K562 (cell line): ENCODE data around the gene VPS16. TPM values are rescaled to one million over a fixed set of nuclear protein-coding genes. Genes with fewer than 3 reads are reported as not detected.

Experiments used
- BRD4 ChIP-seq: fragments of 200-600 bp; sonication (generic); IDR thresholded peaks from 2 replicates; pipeline ENCODE4 v1.6.1; 2017; ENCODE audit warnings: inconsistent platforms
- CBX2 ChIP-seq: fragments of 200-600 bp; sonication (generic); IDR thresholded peaks from one replicate; pipeline ENCODE4 v1.6.1; 2012; ENCODE audit warnings: mild to moderate bottlenecking, low read length, inconsistent platforms; ENCODE audit not compliant: insufficient read depth, poor library complexity, severe bottlenecking
- GABPB1 ChIP-seq: sonication (generic); formaldehyde crosslinking; IDR thresholded peaks from 2 replicates; pipeline ENCODE4 v1.8.0; 2022; ENCODE audit warnings: mild to moderate bottlenecking, missing genetic modification reagents
- ILF3 ChIP-seq: fragments of 450-650 bp; IDR thresholded peaks from 2 replicates; pipeline ENCODE4 v1.6.1; 2018; ENCODE audit warnings: antibody characterized with exemption, mild to moderate bottlenecking, moderate library complexity, borderline replicate concordance
- IRF1 ChIP-seq: sonication (generic); formaldehyde crosslinking; IDR thresholded peaks from 2 replicates; pipeline ENCODE4 v1.8.0; 2022; ENCODE audit warnings: missing genetic modification reagents, mild to moderate bottlenecking, borderline replicate concordance
- PHTF2 ChIP-seq: fragments of 250-450 bp; sonication (Bioruptor Pico); IDR thresholded peaks from 2 replicates; pipeline ENCODE4 v1.5.0; 2021; ENCODE audit warnings: mild to moderate bottlenecking
- RAD21 ChIP-seq, 2 experiments: fragments of 250-450 bp in 1 of 2; fragments of 450-650 bp in 1 of 2; sonication (Bioruptor Pico) in 1 of 2; formaldehyde crosslinking in 1 of 2; IDR thresholded peaks in 1 of 2; conservative IDR thresholded peaks in 1 of 2; 2 replicates each; pipeline versions ENCODE4 v1.4.0 to v1.8.0; 2020 to 2022; ENCODE audit warnings: mild to moderate bottlenecking in 2 of 2, moderate library complexity in 1 of 2
- REST ChIP-seq, 2 experiments: fragments of 450-650 bp; formaldehyde crosslinking in 1 of 2; IDR thresholded peaks; 2 replicates each; pipeline versions ENCODE4 v1.4.0 to v1.6.1; 2014 to 2020; ENCODE audit warnings: mild to moderate bottlenecking in 2 of 2, borderline replicate concordance in 1 of 2, low read depth in 1 of 2
- SIN3B ChIP-seq: fragments of 450-650 bp; IDR thresholded peaks from 2 replicates; pipeline ENCODE4 v1.6.1; 2017; ENCODE audit warnings: low read depth, mild to moderate bottlenecking, moderate library complexity
- SMARCA4 ChIP-seq: fragments of 450-650 bp; IDR thresholded peaks from 2 replicates; pipeline ENCODE4 v1.6.1; 2016
- SNRNP70 ChIP-seq: fragments of 200-400 bp; formaldehyde crosslinking; optimal IDR thresholded peaks from 2 replicates; pipeline ENCODE3; 2017; ENCODE audit warnings: low read depth, low read length
- TEAD4 ChIP-seq, 2 experiments: sonication (generic) in 1 of 2; formaldehyde crosslinking in 1 of 2; IDR thresholded peaks; 2 replicates each; pipeline versions ENCODE4 v1.6.1 to v1.8.0; 2012 to 2022; ENCODE audit warnings: borderline replicate concordance in 1 of 2, inconsistent platforms in 1 of 2, low read length in 1 of 2, mild to moderate bottlenecking in 1 of 2, missing genetic modification reagents in 1 of 2
- TGIF2 ChIP-seq: sonication (generic); formaldehyde crosslinking; IDR thresholded peaks from 2 replicates; pipeline ENCODE4 v1.8.1; 2022; ENCODE audit warnings: mild to moderate bottlenecking, missing genetic modification reagents, moderate library complexity
- ZNF217 ChIP-seq: sonication (generic); formaldehyde crosslinking; IDR thresholded peaks from 2 replicates; pipeline ENCODE4 v1.8.0; 2022; ENCODE audit warnings: mild to moderate bottlenecking, missing genetic modification reagents
- ZNF444 ChIP-seq: fragments of 250-450 bp; sonication (Bioruptor Pico); IDR thresholded peaks from 2 replicates; pipeline ENCODE4 v1.4.0; 2020; ENCODE audit warnings: mild to moderate bottlenecking, moderate library complexity
- polyA plus RNA-seq, 8 experiments: library from polyadenylated mRNA; depleted of rRNA in 4 of 8; stranded (reverse) in 5 of 8; unstranded in 3 of 8; fragments of >200 nt; fragmentation: Nextera tagmentation in 2 of 8; fragmentation: Illumina TruSeq in 1 of 8; extraction: Ambion mirVana in 2 of 8; extraction: Trizol in 1 of 8; gene quantifications; 2 replicates each; pipeline versions ENCODE4 v1.2.1 to v1.2.3, GENCODE V29; 2011 to 2014; ENCODE audit warnings: inconsistent platforms in 1 of 8, missing spikeins in 1 of 8
- total RNA-seq, 7 experiments: library from RNA; depleted of rRNA in 6 of 7; stranded (reverse); fragments of >200 nt in 6 of 7; fragmentation: Illumina TruSeq in 2 of 7; extraction: Trizol in 2 of 7; gene quantifications; 2 replicates each; pipeline versions ENCODE4 v1.2.1 to v1.2.3, GENCODE V29; 2011 to 2021; ENCODE audit warnings: low replicate concordance in 1 of 7
- TF ChIP-seq, protein P1 (sequence below), 2 experiments: fragments of 200-800 bp in 1 of 2; sonication (Bioruptor generic) in 1 of 2; sonication (generic) in 1 of 2; formaldehyde crosslinking in 1 of 2; IDR thresholded peaks in 1 of 2; conservative IDR thresholded peaks in 1 of 2; 2 replicates each; pipeline versions ENCODE4 v1.5.0 to v1.6.1; 2016 to 2020; ENCODE audit warnings: missing compliant biosample characterization in 1 of 2, missing genetic modification characterization in 1 of 2, missing genetic modification reagents in 1 of 2

VPS16 gene
- total and polyA plus RNA-seq, 9 of the 15 experiments (the other 6 are each of a cell fraction or from before 2014, with no cell fraction given), result 6.8 to 24.7 (median 14.0) TPM

- TF ChIP-seq REST (IDR thresholded peaks at IDR 0.05; ENCODE audit: borderline replicate concordance) (peak; percentile 12; the same call in 1 of the 2 replicates), REST (CRISPR knock-in tag; IDR thresholded peaks at IDR 0.05; ENCODE audit: low read depth) (no peak), RAD21 (CRISPR knock-in tag; conservative IDR thresholded peaks at IDR 0.05 in 1 of 2, IDR thresholded peaks at IDR 0.05 in 1 of 2) (peak; percentile 40 to 59), TGIF2 (CRISPR knock-in tag) (no peak), TEAD4 (IDR thresholded peaks at IDR 0.05; ENCODE audit: low read length) (no peak), TEAD4 (CRISPR knock-in tag; IDR thresholded peaks at IDR 0.05; ENCODE audit: borderline replicate concordance) (no peak), CBX2 (no peak), ZNF217 (CRISPR knock-in tag) (no peak), SNRNP70 (no peak), GABPB1 (CRISPR knock-in tag) (no peak), ILF3 (no peak), SMARCA4 (no peak), BRD4 (no peak), IRF1 (CRISPR knock-in tag) (no peak), PHTF2 (no peak), SIN3B (no peak), ZNF444 (no peak)
- TF ChIP-seq, protein P1, sequence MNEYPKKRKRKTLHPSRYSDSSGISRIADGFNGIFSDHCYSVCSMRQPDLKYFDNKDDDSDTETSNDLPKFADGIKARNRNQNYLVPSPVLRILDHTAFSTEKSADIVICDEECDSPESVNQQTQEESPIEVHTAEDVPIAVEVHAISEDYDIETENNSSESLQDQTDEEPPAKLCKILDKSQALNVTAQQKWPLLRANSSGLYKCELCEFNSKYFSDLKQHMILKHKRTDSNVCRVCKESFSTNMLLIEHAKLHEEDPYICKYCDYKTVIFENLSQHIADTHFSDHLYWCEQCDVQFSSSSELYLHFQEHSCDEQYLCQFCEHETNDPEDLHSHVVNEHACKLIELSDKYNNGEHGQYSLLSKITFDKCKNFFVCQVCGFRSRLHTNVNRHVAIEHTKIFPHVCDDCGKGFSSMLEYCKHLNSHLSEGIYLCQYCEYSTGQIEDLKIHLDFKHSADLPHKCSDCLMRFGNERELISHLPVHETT (CRISPR knock-in tag; conservative IDR thresholded peaks at IDR 0.05 in 1 of 2, IDR thresholded peaks at IDR 0.05 in 1 of 2), result no peak
Measured at GRCh38 chr20:2914160-2914559, 73.6 kb downstream of the VPS16 start (continued).
